ENCODE results near the gene DPF1. TPM values are rescaled to one million over a fixed set of nuclear protein-coding genes. Genes with fewer than 3 reads are reported as not detected.

Gene DPF1
- total RNA-seq, 2 donors from 2014 or later: not detected

- Histone ChIP-seq H3K9me3 (no peaks in the 10 kb centered on the region), H3K4me3 (no peak overlapping the region), H3K4me1 (no peaks in the 10 kb centered on the region), H3K27me3 (no peaks in the 10 kb centered on the region), H3K9ac (ENCODE audit: low read depth in 2 of 2, low read length in 2 of 2) (no peak overlapping the region), H3K36me3 (peaks cover 3% of the 10 kb centered on the region), H3K27ac (no peak overlapping the region)
- no peak for DNase-seq
- intact Hi-C loops (cut with DNase I): no loop called here
- TF ChIP-seq, protein P1, sequence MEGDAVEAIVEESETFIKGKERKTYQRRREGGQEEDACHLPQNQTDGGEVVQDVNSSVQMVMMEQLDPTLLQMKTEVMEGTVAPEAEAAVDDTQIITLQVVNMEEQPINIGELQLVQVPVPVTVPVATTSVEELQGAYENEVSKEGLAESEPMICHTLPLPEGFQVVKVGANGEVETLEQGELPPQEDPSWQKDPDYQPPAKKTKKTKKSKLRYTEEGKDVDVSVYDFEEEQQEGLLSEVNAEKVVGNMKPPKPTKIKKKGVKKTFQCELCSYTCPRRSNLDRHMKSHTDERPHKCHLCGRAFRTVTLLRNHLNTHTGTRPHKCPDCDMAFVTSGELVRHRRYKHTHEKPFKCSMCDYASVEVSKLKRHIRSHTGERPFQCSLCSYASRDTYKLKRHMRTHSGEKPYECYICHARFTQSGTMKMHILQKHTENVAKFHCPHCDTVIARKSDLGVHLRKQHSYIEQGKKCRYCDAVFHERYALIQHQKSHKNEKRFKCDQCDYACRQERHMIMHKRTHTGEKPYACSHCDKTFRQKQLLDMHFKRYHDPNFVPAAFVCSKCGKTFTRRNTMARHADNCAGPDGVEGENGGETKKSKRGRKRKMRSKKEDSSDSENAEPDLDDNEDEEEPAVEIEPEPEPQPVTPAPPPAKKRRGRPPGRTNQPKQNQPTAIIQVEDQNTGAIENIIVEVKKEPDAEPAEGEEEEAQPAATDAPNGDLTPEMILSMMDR (IDR thresholded peaks at IDR 0.05): no peak
These were observed 55.4 kb downstream of the DPF1 start for GRCh38 chr19:38168637-38169036.

DNA sequence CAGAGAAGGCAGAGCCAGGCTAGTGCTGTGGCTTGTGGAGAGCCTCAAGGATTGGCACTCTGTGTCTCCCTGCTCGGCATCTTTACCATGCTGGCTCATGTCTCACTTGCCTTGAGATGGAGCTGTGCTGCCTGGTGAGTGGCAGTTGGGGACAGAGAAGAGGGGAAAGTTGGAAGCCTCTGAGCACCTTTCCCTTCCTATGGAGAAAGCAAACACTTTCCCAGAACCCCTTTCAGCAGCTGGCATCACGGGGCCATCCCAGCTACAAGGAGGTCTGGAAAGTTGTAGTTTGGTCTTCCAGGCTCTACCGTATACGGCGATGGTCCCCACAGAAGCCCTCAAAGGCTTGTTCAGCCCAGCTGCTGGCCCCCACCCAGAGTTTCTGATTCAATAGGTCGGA, 58.7 kb downstream of the DPF1 start:
- no peaks in the 10 kb centered on the region for H3K4me1 ChIP-seq
- no peaks in the 10 kb centered on the region for H3K9me3 ChIP-seq
- peaks cover 6% of the 10 kb centered on the region for H3K36me3 ChIP-seq
- no peak for DNase-seq
- no peaks in the 10 kb centered on the region for H3K27me3 ChIP-seq
- no peak overlapping the region for H3K9ac ChIP-seq (ENCODE audit: low read depth in 2 of 2, low read length in 2 of 2)
- TF ChIP-seq, protein P1 (IDR thresholded peaks at IDR 0.05): no peak
- intact Hi-C loops (cut with DNase I): no loop called here
- no peak overlapping the region for H3K4me3 ChIP-seq
- H3K27ac ChIP-seq: no peak overlapping the region

GRCh38 chr19:38164526-38164925, 59.5 kb downstream of the DPF1 start:
- H3K4me3 ChIP-seq: no peak overlapping the region
- H3K4me1 ChIP-seq: no peaks in the 10 kb centered on the region
- TF ChIP-seq, protein P1 (IDR thresholded peaks at IDR 0.05): no peak
- no peaks in the 10 kb centered on the region for H3K9me3 ChIP-seq
- peaks cover 6% of the 10 kb centered on the region for H3K36me3 ChIP-seq
- no peak for DNase-seq
- no peak overlapping the region for H3K27ac ChIP-seq
- no peaks in the 10 kb centered on the region for H3K27me3 ChIP-seq
- intact Hi-C loops (cut with DNase I): no loop called here
- H3K9ac ChIP-seq (ENCODE audit: low read depth in 2 of 2, low read length in 2 of 2): no peak overlapping the region

- no peaks in the 10 kb centered on the region for H3K9me3 ChIP-seq
- H3K4me3 ChIP-seq: no peak overlapping the region
- H3K9ac ChIP-seq (ENCODE audit: low read depth in 2 of 2, low read length in 2 of 2): no peak overlapping the region
- H3K4me1 ChIP-seq: no peaks in the 10 kb centered on the region
- DNase-seq: no peak
- TF ChIP-seq, protein P1 (IDR thresholded peaks at IDR 0.05): no peak
- no peak overlapping the region for H3K27ac ChIP-seq
- intact Hi-C loops (cut with DNase I): no loop called here
- H3K36me3 ChIP-seq: peaks cover 6% of the 10 kb centered on the region
- no peaks in the 10 kb centered on the region for H3K27me3 ChIP-seq
These were observed 60.4 kb downstream of the DPF1 start for GRCh38 chr19:38163419-38164290.

DNA sequence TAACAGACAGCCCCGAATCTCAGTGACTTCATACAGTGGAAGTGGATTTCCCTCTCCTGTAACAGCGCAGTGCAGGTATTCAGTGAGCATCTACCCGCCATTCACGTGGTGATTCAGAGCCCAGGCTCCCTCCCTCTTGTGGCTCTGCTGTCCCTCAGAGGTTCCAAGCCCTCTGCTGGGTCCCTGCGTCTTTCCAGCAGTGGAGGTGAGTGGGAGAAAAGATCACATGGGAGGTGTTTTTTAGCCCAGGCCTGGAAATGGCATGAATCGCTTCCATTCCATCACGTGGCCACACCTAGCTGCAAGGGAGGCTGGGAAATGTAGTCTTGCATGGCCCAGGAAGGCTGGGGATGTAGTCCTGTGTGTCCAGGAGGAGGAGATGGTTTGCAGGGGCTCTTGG, 61.4 kb downstream of the DPF1 start:
- Histone ChIP-seq H3K36me3 (peaks cover 6% of the 10 kb centered on the region), H3K9me3 (no peaks in the 10 kb centered on the region), H3K9ac (ENCODE audit: low read depth in 2 of 2, low read length in 2 of 2) (no peak overlapping the region), H3K27ac (no peak overlapping the region), H3K4me1 (no peaks in the 10 kb centered on the region), H3K27me3 (no peaks in the 10 kb centered on the region), H3K4me3 (no peak overlapping the region)
- TF ChIP-seq, protein P1 (IDR thresholded peaks at IDR 0.05): no peak
- no peak for DNase-seq
- intact Hi-C loops (cut with DNase I): no loop called here
